Measurements from ENCODE around the gene ZNF57.
"Not testable (repeated sequence)": the region's sequence is repeated elsewhere in the genome, so short reads cannot be mapped to it uniquely, and the experiment has no call there.

Gene ZNF57

DNA sequence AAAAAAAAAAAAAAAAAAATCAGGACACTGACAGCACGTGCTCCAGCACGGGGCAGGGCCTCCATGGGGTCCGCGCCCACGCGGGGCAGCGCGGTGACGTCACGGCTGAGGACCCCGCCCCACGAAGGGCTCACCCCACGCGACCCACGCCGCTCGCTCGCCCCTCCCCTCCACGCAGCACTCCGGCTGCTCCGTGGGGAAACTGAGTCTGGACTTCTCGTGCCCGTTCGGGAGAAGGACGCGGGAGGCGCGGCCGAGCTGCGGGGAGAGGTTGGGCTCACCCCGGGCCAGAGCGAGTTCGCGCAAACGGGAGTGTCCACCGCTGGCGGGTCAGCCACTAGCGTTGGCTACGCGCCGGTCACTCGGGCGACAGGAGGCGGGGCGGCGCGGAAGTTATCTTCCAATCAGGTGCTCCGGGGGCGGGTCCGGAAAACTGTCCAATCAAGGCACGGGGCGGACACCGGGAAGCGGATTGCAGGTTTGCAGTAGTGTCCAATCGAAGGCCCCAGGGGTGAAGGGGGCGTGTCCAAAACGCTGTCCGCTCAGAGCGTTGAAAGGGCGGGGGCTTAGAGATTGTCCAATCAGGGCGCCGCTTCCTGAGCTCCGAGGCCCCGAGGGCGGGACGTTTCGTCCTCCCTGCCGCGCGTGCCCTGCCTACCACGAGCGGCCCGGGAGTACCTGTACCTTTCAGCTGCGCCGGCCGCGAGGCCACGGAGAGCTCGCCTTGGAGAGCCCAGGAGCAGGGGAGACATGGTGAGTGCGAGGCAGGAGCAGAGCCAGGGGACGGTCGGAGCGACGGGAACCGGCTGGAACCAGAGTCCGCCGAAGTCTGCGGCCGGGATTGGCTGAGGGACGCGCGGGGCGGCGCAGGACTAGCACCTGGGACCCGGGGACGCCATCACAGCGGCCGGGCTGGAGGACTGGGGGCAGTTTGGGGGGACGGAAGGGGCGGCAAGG is at the start of gene ZNF57:
ZNF57 (plus strand) TSS at position 633 of the 957 bp plus-strand sequence; CDS start at position 751, 118 bp downstream.
- in situ Hi-C loops (cut with HindIII; ENCODE audit: low pct_ligation_motif_present, low pct_unique_long_range_greater_than_20kb, low sequenced_read_pairs) = no loop called here

DNA sequence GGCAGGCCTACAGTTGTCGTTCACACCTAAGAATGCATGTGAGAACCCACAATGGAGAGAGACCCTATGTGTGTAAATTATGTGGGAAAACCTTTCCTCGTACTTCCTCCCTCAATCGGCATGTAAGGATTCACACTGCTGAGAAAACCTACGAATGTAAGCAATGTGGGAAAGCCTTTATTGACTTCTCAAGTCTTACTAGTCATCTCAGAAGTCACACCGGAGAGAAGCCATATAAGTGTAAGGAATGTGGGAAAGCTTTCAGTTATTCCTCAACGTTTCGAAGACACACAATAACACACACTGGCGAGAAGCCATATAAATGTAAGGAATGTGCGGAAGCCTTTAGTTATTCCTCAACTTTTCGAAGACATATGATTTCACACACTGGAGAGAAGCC is 48.1 kb upstream of the ZNF57 start:
- DNase-seq = no peak

More for the DNA sequence above, at the start of gene ZNF57:
- DNase-seq = peak; percentile 97

DNA sequence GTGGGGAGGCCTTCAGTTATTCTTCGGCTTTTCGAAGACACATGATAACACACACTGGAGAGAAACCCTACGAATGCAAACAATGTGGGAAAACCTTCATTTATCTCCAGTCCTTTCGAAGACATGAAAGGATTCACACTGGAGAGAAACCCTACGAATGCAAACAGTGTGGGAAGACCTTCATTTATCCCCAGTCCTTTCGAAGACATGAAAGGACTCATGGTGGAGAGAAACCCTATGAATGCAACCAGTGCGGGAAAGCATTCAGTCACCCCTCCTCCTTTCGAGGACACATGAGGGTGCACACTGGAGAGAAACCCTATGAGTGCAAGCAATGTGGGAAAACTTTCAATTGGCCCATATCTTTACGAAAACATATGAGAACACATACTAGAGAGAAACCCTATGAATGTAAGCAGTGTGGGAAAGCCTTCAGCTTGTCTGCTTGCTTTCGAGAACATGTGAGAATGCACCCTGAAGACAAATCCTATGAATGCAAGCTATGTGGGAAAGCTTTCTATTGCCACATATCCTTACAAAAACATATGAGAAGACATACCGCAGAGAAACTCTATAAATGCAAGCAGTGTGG is 47.6 kb upstream of the ZNF57 start:
- in situ Hi-C loops (cut with HindIII; ENCODE audit: low pct_ligation_motif_present, low pct_unique_long_range_greater_than_20kb, low sequenced_read_pairs) = no loop called here
- no peak for DNase-seq

More for the DNA sequence above, 48.1 kb upstream of the ZNF57 start:
- in situ Hi-C loops (cut with HindIII; ENCODE audit: low pct_ligation_motif_present, low pct_unique_long_range_greater_than_20kb, low sequenced_read_pairs) = no loop called here

DNA sequence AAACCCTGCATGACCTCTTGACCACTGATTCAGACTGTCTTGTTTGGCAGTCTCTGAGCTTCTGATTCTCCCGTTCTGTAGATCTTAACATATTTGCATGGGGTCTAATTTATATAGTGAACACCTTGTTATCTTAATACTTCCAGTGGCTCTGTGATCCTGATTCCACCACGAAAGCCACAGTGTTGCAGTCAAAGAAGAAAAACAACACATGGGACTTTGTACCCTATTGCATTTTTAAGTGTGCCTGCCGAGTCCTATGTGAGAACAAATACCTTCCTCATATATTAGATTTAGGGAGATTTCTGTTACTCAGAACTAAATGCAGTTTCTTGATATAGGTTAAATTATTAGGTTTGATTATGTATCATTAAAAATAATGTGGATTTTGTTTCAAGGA is 45.9 kb upstream of the ZNF57 start:
- no peak for DNase-seq
- in situ Hi-C loops (cut with HindIII; ENCODE audit: low pct_ligation_motif_present, low pct_unique_long_range_greater_than_20kb, low sequenced_read_pairs) = no loop called here

DNA sequence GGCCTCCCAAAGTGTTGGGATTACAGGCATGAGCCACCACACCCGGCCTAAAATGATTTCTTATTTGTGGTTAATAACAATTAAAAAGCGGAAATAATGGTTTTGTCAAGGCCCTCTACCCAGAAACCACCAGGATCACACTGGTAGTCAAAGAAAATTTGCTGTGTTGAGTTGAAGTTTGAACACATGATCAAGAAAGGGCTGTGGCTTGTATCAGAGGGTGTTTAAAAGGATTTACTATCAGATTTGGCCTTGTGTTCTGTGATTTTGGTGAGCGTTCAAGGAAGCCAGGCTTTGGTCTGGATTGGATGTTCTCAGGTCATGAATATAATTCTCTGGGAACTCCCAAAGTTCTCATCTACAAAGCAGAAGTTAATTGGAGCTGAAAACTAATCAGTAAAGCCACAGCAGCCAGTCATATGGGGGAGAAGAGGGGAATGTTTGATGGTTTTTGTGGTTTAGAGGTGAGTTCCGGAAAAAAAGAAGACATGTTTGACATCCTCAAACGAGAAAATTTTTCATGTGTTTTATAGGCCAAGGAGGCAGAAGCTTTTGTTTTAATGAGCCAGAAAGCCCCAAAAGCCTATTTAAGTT is 44.2 kb upstream of the ZNF57 start:
- DNase-seq = no peak
- in situ Hi-C loops (cut with HindIII; ENCODE audit: low pct_ligation_motif_present, low pct_unique_long_range_greater_than_20kb, low sequenced_read_pairs) = no loop called here

DNA sequence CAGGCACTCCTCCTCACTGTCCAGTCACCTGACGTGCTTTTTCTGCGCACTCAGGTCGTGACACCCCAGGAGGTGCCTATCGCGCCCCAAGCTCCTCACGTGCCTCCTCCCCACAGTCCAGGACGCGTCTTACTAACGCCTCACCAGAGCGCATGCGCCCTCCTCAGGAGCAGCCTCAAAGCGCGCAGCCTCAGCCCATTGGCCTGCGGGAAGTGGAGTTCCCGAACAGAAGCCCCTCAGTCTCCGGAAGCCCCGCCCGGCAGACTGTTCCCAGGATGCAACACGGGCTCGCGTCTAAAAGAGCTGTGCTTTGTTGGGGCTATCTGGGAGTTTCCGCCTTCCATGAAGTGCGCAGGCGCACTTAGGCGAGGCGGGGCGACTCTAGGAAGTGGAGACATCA is 41.9 kb upstream of the ZNF57 start:
- no peak for DNase-seq
- in situ Hi-C loops (cut with HindIII; ENCODE audit: low pct_ligation_motif_present, low pct_unique_long_range_greater_than_20kb, low sequenced_read_pairs) = no loop called here

DNA sequence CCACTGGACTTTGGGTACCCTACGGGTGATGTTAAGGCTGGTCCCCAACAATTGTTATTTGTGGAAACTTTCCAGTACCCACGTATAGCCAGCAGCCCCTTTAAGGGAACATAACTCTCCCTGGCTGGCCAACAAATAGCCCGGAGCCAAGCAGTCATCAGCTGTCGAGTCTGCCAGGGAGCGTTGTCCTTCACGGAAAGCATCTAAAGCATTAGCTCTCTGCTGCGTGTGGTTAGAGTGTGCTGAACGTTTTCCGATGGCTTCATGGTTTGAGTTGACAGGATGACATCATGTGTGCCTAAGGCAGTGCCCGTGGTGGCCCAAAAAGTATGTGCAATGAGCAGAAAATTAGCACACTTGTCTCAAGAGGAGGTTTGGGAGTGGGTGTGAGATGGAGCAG is 36.9 kb upstream of the ZNF57 start:
- no peak for DNase-seq
- in situ Hi-C loops (cut with HindIII; ENCODE audit: low pct_ligation_motif_present, low pct_unique_long_range_greater_than_20kb, low sequenced_read_pairs) = no loop called here

DNA sequence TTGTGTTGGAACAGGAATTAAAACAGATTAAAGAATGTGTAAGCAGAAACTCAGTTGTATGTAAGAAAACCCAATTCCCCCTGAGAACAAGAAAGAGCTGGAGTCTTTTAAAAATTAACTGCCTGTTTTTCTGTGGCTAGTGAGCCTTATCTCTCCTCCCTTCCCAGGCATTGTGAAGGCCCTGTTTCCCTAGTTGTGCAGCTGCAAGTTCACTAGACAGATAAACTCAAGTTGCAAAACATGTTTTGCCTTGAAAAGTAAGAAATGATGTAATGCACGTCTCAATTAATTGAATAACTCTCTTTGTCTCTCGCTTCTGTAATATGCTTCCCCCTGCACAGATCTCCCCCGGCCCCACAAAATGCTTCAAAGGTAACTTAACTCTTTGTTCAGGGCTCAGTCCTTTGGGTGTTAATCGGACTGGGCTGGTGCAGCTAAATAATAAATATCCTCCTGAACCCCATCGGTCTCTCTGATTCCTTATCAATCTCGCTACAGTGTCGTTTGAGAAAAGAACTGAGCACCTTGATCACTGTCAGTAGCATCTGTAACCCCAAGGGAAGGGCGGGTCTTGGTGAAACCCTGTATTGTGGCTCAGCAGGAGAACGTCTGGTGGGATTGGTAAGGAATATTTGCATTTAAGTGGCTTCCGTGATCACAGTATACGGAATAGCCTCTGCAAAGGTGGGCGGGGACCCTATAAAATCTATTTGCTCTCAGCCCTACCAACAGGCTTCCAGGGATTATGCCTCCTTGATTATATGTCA is 35.2 kb upstream of the ZNF57 start:
- in situ Hi-C loops (cut with HindIII; ENCODE audit: low pct_ligation_motif_present, low pct_unique_long_range_greater_than_20kb, low sequenced_read_pairs) = no loop called here
- DNase-seq = no peak

DNA sequence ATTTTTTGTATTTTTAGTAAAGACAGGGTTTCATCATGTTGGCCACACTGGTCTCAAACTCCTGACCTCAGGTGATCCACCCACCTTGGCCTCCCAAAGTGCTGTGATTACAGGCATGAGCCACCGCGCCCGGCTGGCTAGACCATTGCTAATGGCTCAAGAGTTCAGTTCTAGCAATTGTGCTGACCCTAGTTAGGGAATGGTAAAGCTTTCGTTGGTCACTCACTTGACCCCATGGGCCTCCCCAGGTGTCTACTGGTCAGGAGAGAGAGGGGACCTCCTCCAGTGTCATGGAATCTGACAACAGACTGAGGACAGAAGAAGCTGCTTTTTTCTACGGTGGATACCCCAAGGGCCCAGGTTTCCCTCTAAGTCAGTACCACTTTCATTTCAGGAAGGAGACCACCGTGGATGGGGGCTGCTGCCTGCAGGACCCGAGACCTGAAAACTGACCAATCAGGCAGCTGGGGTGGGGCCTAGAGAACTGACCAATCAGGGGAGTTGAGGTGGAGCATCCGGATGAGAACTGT is 34.2 kb upstream of the ZNF57 start:
- no peak for DNase-seq
- in situ Hi-C loops (cut with HindIII; ENCODE audit: low pct_ligation_motif_present, low pct_unique_long_range_greater_than_20kb, low sequenced_read_pairs) = no loop called here

DNA sequence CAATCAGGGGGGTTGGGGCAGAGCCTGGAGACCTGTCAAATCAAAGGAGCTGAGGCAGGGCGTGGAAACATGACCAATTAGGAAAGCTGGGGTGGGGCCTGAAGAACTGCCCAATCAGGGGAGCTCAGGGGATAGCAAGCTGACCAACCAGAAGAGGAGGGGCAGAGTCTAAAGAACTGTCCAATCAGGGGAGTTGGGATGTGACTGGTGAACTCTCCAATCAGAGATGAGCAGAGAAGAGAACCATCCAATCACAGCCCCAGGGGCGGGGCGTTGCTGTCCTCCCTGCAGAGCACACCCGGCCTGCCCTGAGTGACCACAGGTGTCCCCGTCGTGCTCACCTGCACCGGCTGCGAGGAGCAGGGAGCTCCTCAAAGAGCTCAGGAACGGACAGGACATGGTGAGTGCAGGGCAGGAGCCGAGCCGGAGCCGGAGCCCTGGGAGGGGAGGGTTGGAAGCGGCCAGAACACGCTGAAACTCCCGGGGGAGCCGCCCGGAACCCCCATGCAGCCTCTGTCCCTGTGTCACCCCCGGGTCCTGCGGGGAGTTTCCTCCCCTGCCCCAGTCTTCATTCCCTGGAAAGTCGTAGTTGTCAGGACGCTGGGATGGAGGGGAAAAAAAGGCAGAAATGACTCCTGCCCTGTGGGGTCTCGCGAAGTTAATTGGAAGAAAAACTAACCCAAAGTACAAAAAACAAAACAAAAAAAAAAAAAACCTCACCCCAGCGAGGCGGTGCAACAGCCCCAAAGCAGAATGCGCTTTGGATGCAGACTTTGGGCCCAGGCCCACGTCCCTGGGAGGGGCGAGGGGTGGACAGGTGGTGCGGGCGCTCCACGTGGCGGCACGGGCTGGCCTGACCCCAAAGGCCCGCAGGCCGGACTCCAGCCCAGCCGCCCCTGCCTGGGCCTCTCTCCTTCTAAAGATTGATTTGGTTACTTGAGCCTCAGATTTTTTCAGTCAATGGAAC is 33.4 kb upstream of the ZNF57 start, which contains the start of gene ZNF556:
ZNF556 (plus strand) TSS at position 311 of the 967 bp plus-strand sequence; CDS start at position 398, 87 bp downstream.
- in situ Hi-C loops (cut with HindIII; ENCODE audit: low pct_ligation_motif_present, low pct_unique_long_range_greater_than_20kb, low sequenced_read_pairs) = no loop called here
- no peak for DNase-seq

DNA sequence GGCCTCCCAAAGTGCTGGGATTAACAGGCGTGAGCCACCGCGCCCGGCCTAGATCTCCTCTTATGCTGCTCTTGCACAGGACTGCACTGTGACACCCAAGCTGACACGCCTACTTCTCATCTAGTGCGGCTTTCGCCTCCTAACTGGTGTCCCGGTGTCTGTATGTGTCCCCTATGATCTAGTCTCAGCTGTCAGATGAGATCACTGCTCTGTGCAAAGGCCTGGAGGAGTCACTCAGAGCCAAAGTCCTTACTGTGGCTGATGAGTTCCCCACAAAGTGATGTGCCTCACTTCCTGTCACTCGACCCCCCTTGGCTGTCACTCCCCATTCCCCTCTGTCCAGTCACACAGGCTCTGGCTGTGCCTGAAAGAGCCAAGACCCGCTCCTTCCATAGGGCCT is 31.1 kb upstream of the ZNF57 start:
- no peak for DNase-seq
- in situ Hi-C loops (cut with HindIII; ENCODE audit: low pct_ligation_motif_present, low pct_unique_long_range_greater_than_20kb, low sequenced_read_pairs) = no loop called here

DNA sequence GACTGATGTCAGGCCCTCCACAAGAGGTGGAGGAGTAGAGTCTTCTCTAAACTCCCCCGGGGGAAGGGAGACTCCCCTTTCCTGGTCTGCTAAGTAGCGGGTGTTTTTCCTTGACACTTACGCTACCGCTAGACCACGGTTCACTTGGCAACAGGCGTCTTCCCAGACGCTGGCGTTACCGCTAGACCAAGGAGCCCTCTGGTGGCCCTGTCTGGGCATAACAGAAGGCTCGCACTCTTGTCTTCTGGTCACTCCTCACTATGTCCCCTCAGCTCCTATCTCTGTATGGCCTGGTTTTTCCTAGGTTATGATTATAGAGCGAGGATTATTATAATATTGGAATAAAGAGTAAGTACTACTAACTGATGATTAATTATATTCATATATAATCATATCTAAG is 28.6 kb upstream of the ZNF57 start:
- DNase-seq; in situ Hi-C loops (cut with HindIII; ENCODE audit: low pct_ligation_motif_present, low pct_unique_long_range_greater_than_20kb, low sequenced_read_pairs): not testable (repeated sequence)

DNA sequence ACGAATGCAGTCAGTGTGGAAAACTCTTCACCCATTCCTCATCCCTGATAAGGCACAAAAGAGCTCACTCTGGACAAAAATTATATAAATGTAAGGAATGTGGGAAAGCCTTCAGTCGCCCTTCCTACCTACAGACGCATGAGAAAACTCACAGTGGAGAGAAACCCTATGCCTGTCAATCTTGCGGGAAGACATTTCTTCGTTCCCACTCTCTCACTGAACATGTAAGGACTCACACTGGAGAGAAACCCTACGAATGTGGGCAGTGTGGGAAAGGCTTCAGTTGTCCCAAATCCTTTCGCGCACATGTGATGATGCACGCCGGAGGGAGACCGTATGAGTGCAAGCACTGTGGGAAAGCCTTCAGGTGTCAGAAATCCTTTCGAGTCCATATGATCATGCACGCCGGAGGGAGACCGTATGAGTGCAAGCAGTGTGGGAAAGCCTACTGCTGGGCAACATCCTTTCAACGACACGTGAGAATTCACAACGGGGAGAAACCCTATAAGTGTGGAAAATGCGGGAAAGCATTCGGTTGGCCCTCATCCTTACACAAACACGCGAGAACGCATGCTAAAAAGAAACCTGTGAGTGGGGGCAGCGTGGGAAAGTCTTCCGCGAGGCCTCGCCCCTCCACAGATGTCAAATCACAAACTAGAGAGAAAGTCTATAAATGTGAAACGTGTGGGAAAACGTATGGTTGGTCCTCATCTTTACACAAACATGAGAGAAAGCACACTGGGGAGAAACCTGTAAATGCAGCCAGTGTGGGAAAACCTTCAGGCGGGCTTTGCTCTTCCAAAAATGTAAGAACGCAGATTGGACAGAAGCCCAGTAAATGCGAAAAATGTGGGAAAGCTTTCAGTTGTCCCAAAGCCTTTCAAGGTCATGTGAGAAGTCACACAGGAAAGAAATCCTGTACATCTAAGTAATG is 23.1 kb upstream of the ZNF57 start:
- no peak for DNase-seq
- in situ Hi-C loops (cut with HindIII; ENCODE audit: low pct_ligation_motif_present, low pct_unique_long_range_greater_than_20kb, low sequenced_read_pairs) = no loop called here

DNA sequence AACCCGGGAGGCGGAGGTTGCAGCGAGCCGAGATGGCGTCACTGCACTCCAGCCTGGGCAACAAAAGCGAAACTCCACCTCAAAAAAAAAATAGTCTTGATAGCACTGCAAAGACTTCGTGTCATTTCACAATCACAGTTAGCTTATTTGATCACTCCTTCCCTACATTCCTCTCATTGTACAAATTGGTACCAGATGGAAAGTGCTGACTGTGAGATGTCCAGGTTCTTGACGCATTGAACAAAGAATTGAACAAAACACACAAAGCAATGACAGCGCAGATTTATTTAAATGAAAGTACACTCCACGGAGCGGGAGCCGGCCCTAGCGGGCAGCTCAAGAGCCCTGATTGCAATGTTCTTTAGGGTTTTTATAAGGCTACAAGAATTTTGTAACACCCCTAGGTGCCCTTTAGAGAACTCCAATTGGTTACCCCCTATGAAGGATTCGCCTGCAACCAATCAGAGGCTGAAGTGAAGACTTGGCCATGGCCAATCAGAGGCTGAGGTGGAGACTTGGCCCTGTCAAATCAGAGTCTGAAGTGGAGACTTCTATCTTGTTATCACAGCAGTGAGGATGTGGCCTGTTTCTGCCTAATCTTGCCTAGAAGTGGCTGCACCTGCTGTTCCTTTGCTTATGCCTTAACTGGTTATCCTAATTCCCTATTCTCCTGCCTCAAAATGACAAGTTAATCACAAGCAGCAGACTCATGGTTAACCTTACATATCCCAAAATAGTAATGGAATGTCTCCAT is 16.9 kb upstream of the ZNF57 start:
- no peak for DNase-seq
- in situ Hi-C loops (cut with HindIII; ENCODE audit: low pct_ligation_motif_present, low pct_unique_long_range_greater_than_20kb, low sequenced_read_pairs) = no loop called here

DNA sequence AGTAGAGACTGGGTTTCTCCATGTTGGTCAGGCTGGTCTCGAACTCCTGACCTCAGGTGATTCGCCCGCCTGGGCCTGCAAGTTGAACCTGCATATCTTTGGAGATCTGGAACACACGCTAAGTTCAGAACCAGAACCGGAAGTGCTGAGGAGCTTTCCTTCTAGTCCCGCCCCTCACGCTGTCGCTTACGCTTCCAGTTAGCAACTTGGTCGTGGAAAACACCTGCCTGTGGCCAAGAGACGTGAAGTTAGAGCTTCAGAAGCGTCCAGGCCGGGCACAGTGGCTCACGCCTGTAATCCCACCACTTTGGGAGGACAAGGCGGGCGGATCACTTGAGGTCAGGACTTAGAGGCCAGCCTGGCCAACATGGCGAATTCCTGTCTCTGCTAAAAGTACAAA is 15.0 kb upstream of the ZNF57 start:
- in situ Hi-C loops (cut with HindIII; ENCODE audit: low pct_ligation_motif_present, low pct_unique_long_range_greater_than_20kb, low sequenced_read_pairs) = no loop called here
- no peak for DNase-seq

DNA sequence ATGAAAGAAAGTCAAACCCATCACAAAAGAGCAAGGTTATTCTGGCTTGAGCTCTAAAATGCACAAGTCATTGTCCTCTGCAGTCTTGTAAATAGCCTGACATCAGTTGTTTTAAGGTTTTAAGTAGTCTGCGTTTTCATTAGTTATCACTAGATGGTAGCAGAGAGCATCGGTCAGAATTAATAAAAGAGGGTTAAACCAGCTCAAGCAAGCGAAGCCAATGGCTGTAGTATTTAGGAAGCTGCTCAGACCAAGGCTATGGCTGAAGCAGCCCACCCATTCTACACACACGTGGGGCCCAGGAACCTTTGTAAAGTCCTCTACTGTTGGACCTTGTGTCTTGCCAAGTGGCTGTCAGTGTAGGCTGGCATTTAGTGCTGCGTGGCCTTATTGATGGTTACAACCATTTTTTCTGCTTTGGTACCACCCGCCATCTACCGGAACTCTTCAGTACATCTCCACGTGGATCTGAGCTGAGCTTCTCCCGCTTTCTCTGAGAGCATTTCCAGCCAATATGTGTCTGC is 13.3 kb upstream of the ZNF57 start:
- in situ Hi-C loops (cut with HindIII; ENCODE audit: low pct_ligation_motif_present, low pct_unique_long_range_greater_than_20kb, low sequenced_read_pairs) = no loop called here
- peak; percentile 52 for DNase-seq
